22Rv1 (cell line): ENCODE data around the gene RAP1GAP.

Experiments used
- CTCF ChIP-seq: fragments of 450-650 bp; IDR thresholded peaks from 2 replicates; pipeline ENCODE4 v1.5.1; 2017; ENCODE audit warnings: mild to moderate bottlenecking
- ZFX ChIP-seq: fragments of 450-650 bp; IDR thresholded peaks from 2 replicates; pipeline ENCODE4 v1.6.1; 2017; ENCODE audit warnings: antibody characterized with exemption, borderline replicate concordance

- no peak for TF ChIP-seq CTCF
- TF ChIP-seq ZFX: no peak
Measured at GRCh38 chr1:21652101-21652936, 16.8 kb downstream of the RAP1GAP start.
